ENCODE results near the gene ANKRD10. TPM values are rescaled to one million over a fixed set of nuclear protein-coding genes. Genes with fewer than 3 reads are reported as not detected.

Gene ANKRD10
- total RNA-seq, 1 experiment from 2014 or later: 159 TPM

DNA sequence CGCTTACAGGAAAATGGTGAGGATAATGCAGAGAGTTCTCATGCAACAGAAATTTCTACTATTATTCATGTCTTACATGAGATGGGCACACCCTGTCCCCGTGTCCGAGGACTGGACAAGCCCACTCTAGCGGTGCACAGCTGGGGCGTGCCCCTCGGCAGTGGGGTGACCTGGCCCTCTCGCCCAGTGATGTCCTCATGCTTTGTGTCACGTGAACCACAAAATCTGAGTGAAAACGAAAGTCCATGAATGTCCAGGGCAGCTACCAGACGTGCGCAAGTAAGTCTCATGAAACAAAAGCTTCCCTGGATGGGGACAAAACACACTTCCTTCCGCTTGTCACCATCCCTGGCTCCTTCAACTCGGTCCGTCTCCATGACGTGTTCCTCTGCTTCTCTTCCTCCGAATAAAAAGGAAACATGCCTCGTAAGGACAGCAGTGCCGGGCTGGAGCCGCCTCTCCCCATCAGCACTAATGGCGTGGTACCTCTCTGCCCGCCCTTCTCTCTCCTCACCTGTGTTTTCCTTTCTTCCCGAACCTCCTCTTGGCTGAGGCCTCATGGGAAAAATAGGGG, 45.6 kb downstream of the ANKRD10 start:
- no peak overlapping the region for H2AK5ac ChIP-seq (ENCODE audit: insufficient read length, low read length)
- TF ChIP-seq, protein P1, sequence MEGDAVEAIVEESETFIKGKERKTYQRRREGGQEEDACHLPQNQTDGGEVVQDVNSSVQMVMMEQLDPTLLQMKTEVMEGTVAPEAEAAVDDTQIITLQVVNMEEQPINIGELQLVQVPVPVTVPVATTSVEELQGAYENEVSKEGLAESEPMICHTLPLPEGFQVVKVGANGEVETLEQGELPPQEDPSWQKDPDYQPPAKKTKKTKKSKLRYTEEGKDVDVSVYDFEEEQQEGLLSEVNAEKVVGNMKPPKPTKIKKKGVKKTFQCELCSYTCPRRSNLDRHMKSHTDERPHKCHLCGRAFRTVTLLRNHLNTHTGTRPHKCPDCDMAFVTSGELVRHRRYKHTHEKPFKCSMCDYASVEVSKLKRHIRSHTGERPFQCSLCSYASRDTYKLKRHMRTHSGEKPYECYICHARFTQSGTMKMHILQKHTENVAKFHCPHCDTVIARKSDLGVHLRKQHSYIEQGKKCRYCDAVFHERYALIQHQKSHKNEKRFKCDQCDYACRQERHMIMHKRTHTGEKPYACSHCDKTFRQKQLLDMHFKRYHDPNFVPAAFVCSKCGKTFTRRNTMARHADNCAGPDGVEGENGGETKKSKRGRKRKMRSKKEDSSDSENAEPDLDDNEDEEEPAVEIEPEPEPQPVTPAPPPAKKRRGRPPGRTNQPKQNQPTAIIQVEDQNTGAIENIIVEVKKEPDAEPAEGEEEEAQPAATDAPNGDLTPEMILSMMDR (conservative IDR thresholded peaks at IDR 0.05): no peak
- no peak overlapping the region for H2BK15ac ChIP-seq (ENCODE audit: low read depth, low read length)
- H3K9me3 ChIP-seq (ENCODE audit: control insufficient read depth, low read depth, low read length): no peaks in the 10 kb centered on the region
- peaks cover 3% of the 10 kb centered on the region; the same call in 1 of the 2 replicates for H3K4me1 ChIP-seq (ENCODE audit: insufficient read depth, low read length)
- H3K9ac ChIP-seq (ENCODE audit: extremely low read depth, insufficient read length, low read length): no peak overlapping the region
- no peak overlapping the region for H4K91ac ChIP-seq (ENCODE audit: insufficient read length, low read depth, low read length)
- no peak overlapping the region for H3K27ac Mint-ChIP-seq
- no peak overlapping the region for H3K23ac ChIP-seq (ENCODE audit: insufficient read length, low read depth, low read length)
- peaks cover 0 to 2% of the 10 kb centered on the region in 2 experiments; a peak in 2 of 5 replicates for H3K9me3 Mint-ChIP-seq
- H3K23me2 ChIP-seq (ENCODE audit: insufficient read length, low read depth, low read length, poor library complexity, severe bottlenecking): no peaks in the 10 kb centered on the region
- no peak overlapping the region for H2BK5ac ChIP-seq (ENCODE audit: insufficient read length, low read length)
- no peak overlapping the region for H2BK20ac ChIP-seq (ENCODE audit: low read depth, low read length, poor library complexity, severe bottlenecking)
- no peak overlapping the region for H2AFZ ChIP-seq (ENCODE audit: low read length)
- no CpG with 5 or more reads among the region's 22 CpGs for WGBS (ENCODE audit: extremely low coverage, insufficient read length, low lambda C conversion rate)
- peaks cover 17% of the 10 kb centered on the region for H3K27me3 Mint-ChIP-seq (ENCODE audit: low read depth)
- no peak for DNase-seq
- no peak overlapping the region for H3T11ph ChIP-seq (ENCODE audit: low read length)
- peaks cover 15 to 30% of the 10 kb centered on the region in 2 experiments for H3K4me1 Mint-ChIP-seq
- H3K27me3 ChIP-seq (ENCODE audit: insufficient read depth, low read length): no peaks in the 10 kb centered on the region
- no peak overlapping the region for H2BK12ac ChIP-seq (ENCODE audit: insufficient read length, low read depth, low read length)
- no peak overlapping the region for H3K4ac ChIP-seq (ENCODE audit: low read depth, low read length)
- H3K79me1 ChIP-seq (ENCODE audit: insufficient read depth, low read depth, low read length, poor library complexity, severe bottlenecking): no peaks in the 10 kb centered on the region
- no peak overlapping the region for H3K56ac ChIP-seq (ENCODE audit: insufficient read length, low read depth, low read length)
- H4K20me1 ChIP-seq (ENCODE audit: control insufficient read depth, insufficient read depth, insufficient read length): no peaks in the 10 kb centered on the region
- H3K18ac ChIP-seq (ENCODE audit: insufficient read length, low read depth, low read length): no peak overlapping the region
- no peak overlapping the region for H3K27ac ChIP-seq (ENCODE audit: insufficient read length, low read depth, low read length)
- no peak overlapping the region for H4K5ac ChIP-seq (ENCODE audit: insufficient read length, low read depth, low read length)
- H3K14ac ChIP-seq (ENCODE audit: insufficient read depth, low read length): no peak overlapping the region
- H4K8ac ChIP-seq (replicated peaks; ENCODE audit: insufficient read length, low read depth, low read length): no peak overlapping the region
- H3K4me3 Mint-ChIP-seq: no peak overlapping the region
- no peak overlapping the region for H2BK120ac ChIP-seq (ENCODE audit: low read depth, low read length, poor library complexity, severe bottlenecking)
- no peaks in the 10 kb centered on the region for H3K79me2 ChIP-seq (ENCODE audit: insufficient read depth, low read length)
- H3K4me2 ChIP-seq (ENCODE audit: insufficient read depth, insufficient read length, low read length): no peak overlapping the region
- no peaks in the 10 kb centered on the region for H3K36me3 Mint-ChIP-seq (ENCODE audit: insufficient read depth in 1 of 3, low read depth in 3 of 3)
